Peyer's patch (tissue), 4 donors: Measurements from ENCODE around the gene LETMD1.

Experiments
- CTCF ChIP-seq, 6 experiments: fragments of 450-650 bp in 4 of 6; fragments of 200-600 bp in 2 of 6; sonication (generic) in 1 of 6; IDR thresholded peaks; one replicate each; pipeline ENCODE4 v1.5.1; 2017 to 2019; ENCODE audit warnings: antibody characterized with exemption in 6 of 6, mild to moderate bottlenecking in 3 of 6, moderate library complexity in 1 of 6
- POLR2A ChIP-seq, 2 donors: fragments of 450-650 bp; IDR thresholded peaks; one replicate each; pipeline ENCODE4 v1.5.1; 2017; ENCODE audit warnings: antibody characterized with exemption in 2 of 2, mild to moderate bottlenecking in 2 of 2, moderate library complexity in 2 of 2

DNA sequence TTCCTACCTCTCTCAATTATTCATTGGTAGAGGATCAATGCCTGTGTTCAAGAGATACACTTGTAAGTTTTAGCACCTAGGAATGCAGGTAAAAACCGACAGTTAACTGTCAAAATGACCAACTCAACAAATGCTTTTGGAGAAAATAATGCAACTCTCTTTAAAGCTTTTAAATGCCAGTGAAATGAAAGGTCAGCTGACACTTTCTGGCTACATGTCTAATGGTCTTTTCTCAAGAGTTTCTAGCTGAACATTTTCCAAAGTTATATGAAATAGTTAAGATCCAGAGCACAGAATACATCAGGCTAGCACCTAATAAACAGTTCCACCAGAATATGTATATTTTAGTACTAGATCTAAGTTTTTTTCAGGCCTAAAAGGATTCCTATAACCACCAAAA is 33.3 kb downstream of the LETMD1 start:
- no peak for TF ChIP-seq POLR2A (IDR thresholded peaks at IDR 0.05)
- no peak for TF ChIP-seq CTCF (IDR thresholded peaks at IDR 0.05)
